ENCODE measurements around the gene PCDH12. TPM values are rescaled to one million over a fixed set of nuclear protein-coding genes. Genes with fewer than 3 reads are reported as not detected.

The PCDH12 gene
- total and polyA plus RNA-seq, 2 donors (not counting 3 experiments of a cell fraction or from before 2014, with no cell fraction given): 6.2 to 20.4 TPM

DNA sequence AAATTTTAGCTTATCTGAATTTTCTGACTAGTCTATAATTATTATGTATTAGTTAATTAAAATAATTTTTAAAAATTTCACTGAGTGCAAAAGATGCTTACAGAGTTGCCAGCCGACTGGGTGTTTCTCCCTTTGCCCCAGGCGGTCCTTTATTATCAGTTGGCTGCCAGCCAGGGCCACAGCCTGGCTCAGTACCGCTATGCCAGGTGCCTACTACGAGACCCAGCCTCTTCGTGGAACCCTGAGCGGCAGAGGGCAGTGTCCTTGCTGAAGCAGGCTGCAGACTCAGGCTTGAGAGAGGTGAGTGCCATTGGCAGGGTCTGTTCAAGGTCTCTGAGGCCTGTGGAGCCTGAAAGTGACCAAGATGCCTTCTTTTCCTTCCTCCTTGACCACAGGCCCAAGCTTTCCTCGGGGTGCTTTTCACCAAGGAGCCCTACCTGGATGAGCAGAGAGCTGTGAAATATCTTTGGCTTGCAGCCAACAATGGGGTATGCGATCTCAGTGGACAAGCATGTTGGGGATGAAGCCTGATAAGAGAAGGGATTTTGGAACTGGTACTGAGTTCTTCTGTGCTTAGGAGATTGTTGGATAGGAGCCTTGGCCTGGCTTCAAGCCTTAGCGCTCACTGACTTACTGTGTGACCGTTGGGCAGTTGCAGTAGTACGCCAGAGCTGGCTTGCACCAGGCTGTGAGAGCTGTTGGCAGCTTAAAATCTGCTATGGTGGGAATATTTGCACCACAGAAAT, 23.7 kb downstream of the PCDH12 start:
- DNase-seq (ENCODE audit: low read depth, low spot score): no peak
- Histone ChIP-seq H3K36me3 (ENCODE audit: control insufficient read depth in 2 of 2, extremely low read depth in 1 of 2, insufficient read depth in 2 of 2, low read length in 2 of 2) (peaks cover 36 to 54% of the 10 kb centered on the region in 2 experiments), H3K4me3 (replicated peaks in 1 of 3; ENCODE audit: insufficient read depth in 1 of 3, low read depth in 1 of 3, low read length in 3 of 3) (no peak overlapping the region), H3K27ac (ENCODE audit: insufficient read depth, low read depth, low read length) (no peak overlapping the region), H3K4me1 (ENCODE audit: control insufficient read depth, extremely low read depth, insufficient read depth, low read length) (no peaks in the 10 kb centered on the region), H3K27me3 (ENCODE audit: control insufficient read depth in 2 of 2, insufficient read depth in 2 of 2, low read length in 2 of 2) (no peaks in the 10 kb centered on the region), H3K79me2 (ENCODE audit: control insufficient read depth, insufficient read depth, low read length) (no peaks in the 10 kb centered on the region), H3K9me1 (replicated peaks; ENCODE audit: control insufficient read depth, extremely low read depth, insufficient read depth, low read length) (no peaks in the 10 kb centered on the region), H2AFZ (ENCODE audit: low read depth, low read length) (no peak overlapping the region), H4K20me1 (replicated peaks; ENCODE audit: control insufficient read depth, extremely low read depth, insufficient read depth, low read length) (no peaks in the 10 kb centered on the region), H3K4me2 (ENCODE audit: insufficient read depth, low read length) (no peak overlapping the region), H3K9ac (replicated peaks; ENCODE audit: extremely low read depth, insufficient read depth, low read length) (no peak overlapping the region), H3K9me3 (replicated peaks; ENCODE audit: control insufficient read depth, insufficient read depth, low read length) (no peaks in the 10 kb centered on the region)
- ChIA-PET CTCF (interaction anchor here (1.8 to 3.2 kb wide), 2 partner anchors 27 to 242 kb away, joined by 4 to 16 read pairs; no protein-coding TSS in a partner anchor), POLR2A (no interaction called here)
- intact Hi-C loops (cut with micrococcal nuclease): no loop called here
- BruUV-seq (replicated peaks): no TSS peak
- TF ChIP-seq GATA2 (IDR thresholded peaks at IDR 0.05; ENCODE audit: insufficient read depth, insufficient read length, low read depth, low read length) (no peak), EZH2 (IDR thresholded peaks at IDR 0.05; ENCODE audit: borderline replicate concordance, low read depth, low read length, severe bottlenecking) (no peak), MYC (IDR thresholded peaks at IDR 0.05; ENCODE audit: low read depth, low read length) (no peak), POLR2A (IDR thresholded peaks at IDR 0.05; ENCODE audit: low read depth, low read length) (no peak)
- TF ChIP-seq, protein P1, sequence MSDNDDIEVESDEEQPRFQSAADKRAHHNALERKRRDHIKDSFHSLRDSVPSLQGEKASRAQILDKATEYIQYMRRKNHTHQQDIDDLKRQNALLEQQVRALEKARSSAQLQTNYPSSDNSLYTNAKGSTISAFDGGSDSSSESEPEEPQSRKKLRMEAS (IDR thresholded peaks at IDR 0.05; ENCODE audit: insufficient read depth, insufficient read length): no peak
- dilution Hi-C loops (cut with MboI; ENCODE audit: extremely low pct_ligation_motif_present, low sequenced_read_pairs): no loop called here
- no peak for FAIRE-seq

DNA sequence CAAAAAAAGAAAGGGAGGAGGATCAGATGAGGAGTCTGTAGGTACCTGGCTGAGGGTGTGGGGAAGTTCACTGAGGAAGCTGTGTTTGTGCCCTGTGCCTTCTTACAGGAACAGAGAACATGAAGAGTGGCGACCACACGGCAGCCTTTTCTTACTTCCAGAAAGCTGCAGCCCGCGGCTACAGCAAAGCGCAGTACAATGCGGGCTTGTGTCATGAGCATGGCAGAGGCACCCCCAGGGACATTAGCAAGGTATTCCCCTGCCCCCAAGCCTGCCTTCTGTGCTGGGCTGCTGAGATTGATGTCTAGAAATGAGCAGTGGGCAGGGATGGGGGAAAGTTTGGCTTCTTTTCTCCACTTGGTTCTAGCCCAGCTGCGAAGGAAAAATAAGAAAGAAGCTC, 24.9 kb downstream of the PCDH12 start:
- ChIA-PET POLR2A (no interaction called here), CTCF (interaction anchor here (0.5 to 3.2 kb wide), 5 partner anchors 18 to 268 kb away, joined by 3 to 16 read pairs (median 4); no protein-coding TSS in a partner anchor)
- H3K4me2 ChIP-seq (ENCODE audit: insufficient read depth, low read length): no peak overlapping the region
- no peaks in the 10 kb centered on the region for H3K9me3 ChIP-seq (replicated peaks; ENCODE audit: control insufficient read depth, insufficient read depth, low read length)
- H2AFZ ChIP-seq (ENCODE audit: low read depth, low read length): no peak overlapping the region
- DNase-seq (ENCODE audit: low read depth, low spot score): no peak
- no peak overlapping the region for H3K4me3 ChIP-seq (replicated peaks in 1 of 3; ENCODE audit: insufficient read depth in 1 of 3, low read depth in 1 of 3, low read length in 3 of 3)
- TF ChIP-seq, protein P1 (IDR thresholded peaks at IDR 0.05; ENCODE audit: insufficient read depth, insufficient read length): no peak
- TF ChIP-seq JUN (IDR thresholded peaks at IDR 0.05; ENCODE audit: borderline replicate concordance, insufficient read depth, insufficient read length, low read depth) (no peak), EZH2 (IDR thresholded peaks at IDR 0.05; ENCODE audit: borderline replicate concordance, low read depth, low read length, severe bottlenecking) (no peak), POLR2AphosphoS5 (IDR thresholded peaks at IDR 0.05; ENCODE audit: insufficient read depth, low read depth, low read length) (no peak)
- TF ChIP-seq, protein P2, sequence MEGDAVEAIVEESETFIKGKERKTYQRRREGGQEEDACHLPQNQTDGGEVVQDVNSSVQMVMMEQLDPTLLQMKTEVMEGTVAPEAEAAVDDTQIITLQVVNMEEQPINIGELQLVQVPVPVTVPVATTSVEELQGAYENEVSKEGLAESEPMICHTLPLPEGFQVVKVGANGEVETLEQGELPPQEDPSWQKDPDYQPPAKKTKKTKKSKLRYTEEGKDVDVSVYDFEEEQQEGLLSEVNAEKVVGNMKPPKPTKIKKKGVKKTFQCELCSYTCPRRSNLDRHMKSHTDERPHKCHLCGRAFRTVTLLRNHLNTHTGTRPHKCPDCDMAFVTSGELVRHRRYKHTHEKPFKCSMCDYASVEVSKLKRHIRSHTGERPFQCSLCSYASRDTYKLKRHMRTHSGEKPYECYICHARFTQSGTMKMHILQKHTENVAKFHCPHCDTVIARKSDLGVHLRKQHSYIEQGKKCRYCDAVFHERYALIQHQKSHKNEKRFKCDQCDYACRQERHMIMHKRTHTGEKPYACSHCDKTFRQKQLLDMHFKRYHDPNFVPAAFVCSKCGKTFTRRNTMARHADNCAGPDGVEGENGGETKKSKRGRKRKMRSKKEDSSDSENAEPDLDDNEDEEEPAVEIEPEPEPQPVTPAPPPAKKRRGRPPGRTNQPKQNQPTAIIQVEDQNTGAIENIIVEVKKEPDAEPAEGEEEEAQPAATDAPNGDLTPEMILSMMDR (IDR thresholded peaks at IDR 0.05; ENCODE audit: extremely low read depth in 1 of 2, insufficient read depth in 1 of 2, low read depth in 1 of 2, low read length in 2 of 2): no peak
- BruUV-seq (replicated peaks): no TSS peak
- dilution Hi-C loops (cut with MboI; ENCODE audit: extremely low pct_ligation_motif_present, low sequenced_read_pairs): no loop called here
- no peaks in the 10 kb centered on the region for H3K9me1 ChIP-seq (replicated peaks; ENCODE audit: control insufficient read depth, extremely low read depth, insufficient read depth, low read length)
- intact Hi-C loops (cut with micrococcal nuclease): no loop called here
- no peaks in the 10 kb centered on the region for H3K27me3 ChIP-seq (ENCODE audit: control insufficient read depth in 2 of 2, insufficient read depth in 2 of 2, low read length in 2 of 2)
- no peaks in the 10 kb centered on the region for H3K79me2 ChIP-seq (ENCODE audit: control insufficient read depth, insufficient read depth, low read length)
- no peak for FAIRE-seq
- no peak overlapping the region for H3K9ac ChIP-seq (replicated peaks; ENCODE audit: extremely low read depth, insufficient read depth, low read length)
- no peaks in the 10 kb centered on the region for H4K20me1 ChIP-seq (replicated peaks; ENCODE audit: control insufficient read depth, extremely low read depth, insufficient read depth, low read length)
- H3K4me1 ChIP-seq (ENCODE audit: control insufficient read depth, extremely low read depth, insufficient read depth, low read length): peaks cover under 1% of the 10 kb centered on the region
- no peak overlapping the region for H3K27ac ChIP-seq (ENCODE audit: insufficient read depth, low read depth, low read length)
- peaks cover 31 to 47% of the 10 kb centered on the region in 2 experiments for H3K36me3 ChIP-seq (ENCODE audit: control insufficient read depth in 2 of 2, extremely low read depth in 1 of 2, insufficient read depth in 2 of 2, low read length in 2 of 2)
